ENCODE results near the gene DRP2.
"Not testable (repeated sequence)": the region's sequence is repeated elsewhere in the genome, so short reads cannot be mapped to it uniquely, and the experiment has no call there.

DRP2 gene, protein sequence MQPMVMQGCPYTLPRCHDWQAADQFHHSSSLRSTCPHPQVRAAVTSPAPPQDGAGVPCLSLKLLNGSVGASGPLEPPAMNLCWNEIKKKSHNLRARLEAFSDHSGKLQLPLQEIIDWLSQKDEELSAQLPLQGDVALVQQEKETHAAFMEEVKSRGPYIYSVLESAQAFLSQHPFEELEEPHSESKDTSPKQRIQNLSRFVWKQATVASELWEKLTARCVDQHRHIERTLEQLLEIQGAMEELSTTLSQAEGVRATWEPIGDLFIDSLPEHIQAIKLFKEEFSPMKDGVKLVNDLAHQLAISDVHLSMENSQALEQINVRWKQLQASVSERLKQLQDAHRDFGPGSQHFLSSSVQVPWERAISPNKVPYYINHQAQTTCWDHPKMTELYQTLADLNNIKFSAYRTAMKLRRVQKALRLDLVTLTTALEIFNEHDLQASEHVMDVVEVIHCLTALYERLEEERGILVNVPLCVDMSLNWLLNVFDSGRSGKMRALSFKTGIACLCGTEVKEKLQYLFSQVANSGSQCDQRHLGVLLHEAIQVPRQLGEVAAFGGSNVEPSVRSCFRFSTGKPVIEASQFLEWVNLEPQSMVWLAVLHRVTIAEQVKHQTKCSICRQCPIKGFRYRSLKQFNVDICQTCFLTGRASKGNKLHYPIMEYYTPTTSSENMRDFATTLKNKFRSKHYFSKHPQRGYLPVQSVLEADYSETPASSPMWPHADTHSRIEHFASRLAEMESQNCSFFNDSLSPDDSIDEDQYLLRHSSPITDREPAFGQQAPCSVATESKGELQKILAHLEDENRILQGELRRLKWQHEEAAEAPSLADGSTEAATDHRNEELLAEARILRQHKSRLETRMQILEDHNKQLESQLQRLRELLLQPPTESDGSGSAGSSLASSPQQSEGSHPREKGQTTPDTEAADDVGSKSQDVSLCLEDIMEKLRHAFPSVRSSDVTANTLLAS

DNA sequence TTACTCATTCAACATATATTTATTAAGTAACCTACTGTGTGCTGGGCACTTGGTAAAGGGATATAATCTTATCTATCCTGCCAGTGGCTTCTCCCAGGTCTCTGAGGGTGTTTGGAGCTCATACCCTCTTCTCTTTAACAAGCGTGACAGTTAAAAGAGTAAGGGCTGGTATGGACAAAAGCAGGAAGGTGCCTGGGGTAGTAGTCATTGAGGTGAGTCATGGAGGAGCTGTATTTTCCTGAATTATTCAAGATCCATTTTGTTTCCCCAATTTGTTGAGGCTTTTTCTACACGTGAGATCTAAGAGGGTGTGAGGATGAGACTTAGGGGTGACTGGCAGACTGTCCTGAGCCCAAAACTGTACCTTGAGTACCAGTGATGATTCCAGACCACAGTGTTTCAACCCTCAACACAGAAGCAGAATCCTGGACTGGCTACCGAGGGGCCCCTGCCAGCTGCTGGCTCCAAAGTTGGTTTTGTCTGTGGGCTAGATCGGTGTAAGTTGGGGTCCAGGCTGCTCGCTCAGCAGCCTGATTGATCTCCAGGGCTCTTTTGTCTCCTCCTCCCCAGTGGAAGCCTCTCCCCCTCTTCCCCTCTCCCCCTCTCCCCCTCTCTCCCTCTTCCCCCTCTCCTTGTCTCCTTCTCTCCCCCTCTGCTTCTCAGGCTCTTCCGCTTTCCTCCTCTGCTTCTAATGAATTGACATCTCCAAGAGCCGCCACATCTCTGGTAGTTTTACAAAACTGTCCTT is at the start of gene DRP2:
Gene DRP2, plus strand, starts transcription at position 671 of the 748 bp plus-strand sequence. CDS start 11,862 bp downstream, outside the sequence.
- DNase-seq (ENCODE audit: low read depth), result no peak

DNA sequence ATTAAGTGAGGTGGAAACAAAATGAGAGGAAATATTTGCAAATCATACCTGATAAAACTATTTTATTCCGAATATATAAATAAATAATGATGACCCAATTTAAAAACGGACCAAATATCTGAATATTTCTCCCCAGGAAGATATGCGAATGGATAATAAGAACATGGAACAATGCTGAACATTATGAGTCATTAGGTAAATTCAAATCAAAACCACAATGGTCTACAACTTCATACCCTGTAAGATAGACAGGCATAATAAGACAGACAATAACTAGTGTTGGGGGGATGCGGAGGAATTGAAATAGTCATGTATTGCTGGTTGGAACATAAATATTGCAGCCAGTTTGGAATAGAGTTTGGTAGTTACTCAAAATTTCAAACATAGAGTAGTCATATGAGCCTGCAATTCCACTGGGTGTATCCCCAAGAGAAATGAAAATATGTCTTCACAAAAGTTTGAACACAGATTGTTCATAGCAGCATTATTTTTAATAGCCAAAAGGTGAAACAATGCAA is 47.6 kb upstream of the DRP2 start:
- no peak for DNase-seq (ENCODE audit: low read depth)

DNA sequence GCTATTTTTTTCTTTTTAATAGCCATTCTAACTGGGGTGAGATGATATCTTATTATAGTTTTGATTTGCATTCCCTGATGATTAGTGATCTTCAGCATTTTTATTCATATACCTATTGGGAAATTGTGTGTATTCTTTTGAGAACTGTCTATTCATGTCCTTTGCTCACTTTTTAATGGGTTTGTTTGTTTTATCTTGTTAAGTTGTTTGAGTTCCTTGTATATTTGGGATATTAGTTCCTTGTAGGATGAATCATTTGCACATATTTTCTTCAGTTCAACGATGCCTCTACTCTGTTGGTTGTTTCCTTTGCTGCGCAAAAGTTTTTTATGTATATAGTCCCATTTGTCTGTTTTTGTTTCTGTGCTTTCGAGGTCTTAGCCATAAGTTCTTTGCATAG is 43.1 kb upstream of the DRP2 start:
- DNase-seq (ENCODE audit: low read depth), result no peak

DNA sequence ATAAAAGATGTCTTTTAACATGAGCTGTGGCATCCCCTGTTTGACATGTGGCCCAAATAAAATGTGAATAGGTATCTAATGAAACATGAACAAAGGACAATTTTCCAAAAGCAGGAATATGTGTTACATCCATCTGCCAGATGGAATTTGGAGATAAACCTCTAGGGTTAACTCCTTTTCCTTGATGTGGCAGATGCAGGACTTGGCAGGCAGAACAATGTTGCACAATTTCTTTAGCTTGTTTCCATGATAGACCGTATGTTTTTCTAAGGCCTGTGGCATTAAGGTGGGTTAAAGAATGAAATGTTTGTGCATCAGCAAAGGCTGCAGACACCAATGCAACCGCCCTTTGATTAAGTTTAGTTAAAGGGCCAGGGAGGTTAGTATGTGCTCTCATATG is 34.7 kb upstream of the DRP2 start:
- DNase-seq (ENCODE audit: low read depth), result not testable (repeated sequence)

DNA sequence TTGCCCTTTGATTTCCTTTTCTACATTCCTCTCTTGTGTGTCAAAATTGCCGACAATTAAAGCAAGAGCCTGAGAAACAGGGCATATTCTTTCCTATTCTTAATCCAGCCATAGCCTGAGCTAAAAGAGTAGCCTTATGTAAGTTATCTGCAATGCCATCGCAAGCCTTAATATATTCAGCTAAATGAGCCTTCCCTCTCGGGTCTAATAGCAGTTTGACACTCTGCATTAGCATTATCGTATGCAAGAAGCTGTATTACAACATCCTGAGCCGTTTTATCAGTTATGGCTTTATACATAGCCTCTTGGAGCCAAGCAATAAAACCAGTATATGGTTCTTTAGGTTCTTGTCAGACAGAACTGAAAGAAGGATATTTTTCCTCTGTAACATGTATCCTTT is 31.6 kb upstream of the DRP2 start:
- not testable (repeated sequence) for DNase-seq (ENCODE audit: low read depth)

DNA sequence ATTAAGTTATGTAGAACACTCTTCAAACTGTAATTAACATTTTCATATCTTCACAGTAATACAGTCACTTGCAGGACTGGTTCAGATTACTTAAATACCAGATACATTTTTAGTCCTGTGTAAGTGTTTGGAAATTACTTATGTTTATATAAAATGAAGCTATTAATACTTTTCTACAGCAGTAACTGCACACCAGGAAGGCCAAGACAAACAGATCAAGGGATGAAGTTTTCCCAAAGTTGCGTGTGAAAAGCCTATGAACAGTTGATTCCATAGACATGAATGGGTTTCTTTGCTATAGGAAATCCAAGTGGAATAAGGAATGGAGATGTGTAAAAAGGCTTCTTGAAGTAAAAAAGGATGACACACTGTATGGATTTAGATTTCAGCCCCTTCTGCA is 28.9 kb upstream of the DRP2 start:
- no peak for DNase-seq (ENCODE audit: low read depth)

DNA sequence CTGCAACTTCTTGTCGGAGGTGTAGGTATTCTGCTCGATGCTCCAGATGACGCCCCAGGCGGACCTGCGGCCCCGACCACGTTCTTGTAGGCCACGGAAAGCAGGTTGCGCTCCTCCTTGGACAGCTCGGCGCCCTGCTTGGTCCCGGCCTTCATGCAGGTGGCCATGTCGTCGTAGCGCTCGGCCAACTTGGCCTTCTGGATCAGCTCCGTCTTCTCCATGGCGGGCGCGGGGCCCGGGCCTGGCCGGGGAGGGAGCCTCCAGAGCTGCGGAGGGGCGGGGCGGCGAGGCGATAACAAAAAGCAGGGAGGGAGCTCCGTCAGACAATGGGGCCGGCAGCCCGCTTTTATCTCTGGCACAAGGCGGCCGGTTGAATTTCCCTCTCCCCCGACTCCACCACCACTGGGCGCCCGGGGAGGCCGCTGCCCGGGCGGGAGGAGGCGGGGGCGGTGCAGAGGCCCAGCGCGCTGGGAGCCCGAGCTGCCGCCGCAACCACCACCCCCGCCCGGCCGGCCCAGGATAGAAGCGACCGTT is 28.3 kb upstream of the DRP2 start:
- no peak for DNase-seq (ENCODE audit: low read depth)

DNA sequence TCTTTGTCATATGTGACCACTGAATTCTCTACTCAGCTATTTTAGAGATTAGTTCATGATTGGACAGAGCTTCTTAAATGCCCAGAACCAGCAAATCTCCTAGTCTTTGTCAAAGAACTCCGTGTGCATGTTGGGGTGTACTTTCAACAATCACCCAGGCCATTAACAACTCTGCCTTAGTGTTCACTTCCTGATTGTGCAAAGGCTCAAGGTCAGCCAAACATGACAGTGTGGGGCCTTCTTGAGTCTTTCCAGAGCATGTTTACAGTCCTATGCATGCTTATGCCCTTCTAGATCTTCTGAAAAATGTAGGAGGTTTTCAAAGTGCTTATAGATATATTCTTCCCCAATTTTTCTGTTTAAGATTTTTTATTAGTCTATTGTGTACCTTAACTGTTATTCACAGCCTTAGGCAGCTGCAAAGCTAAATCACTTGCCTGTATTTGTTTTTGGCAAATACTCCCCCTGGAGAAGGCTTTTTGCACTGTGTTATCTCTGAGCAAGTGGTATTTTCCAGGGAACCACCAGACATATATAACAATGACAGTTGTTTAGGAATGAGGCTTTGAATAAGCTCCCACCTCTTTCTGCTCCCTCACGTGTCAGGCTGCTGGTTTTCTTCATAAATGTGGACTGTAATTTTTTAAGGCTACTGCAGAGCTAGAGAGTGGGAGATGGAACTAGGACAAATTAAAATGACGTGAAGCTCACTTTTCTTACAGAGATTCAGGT is 24.0 kb upstream of the DRP2 start:
- no peak for DNase-seq (ENCODE audit: low read depth)

DNA sequence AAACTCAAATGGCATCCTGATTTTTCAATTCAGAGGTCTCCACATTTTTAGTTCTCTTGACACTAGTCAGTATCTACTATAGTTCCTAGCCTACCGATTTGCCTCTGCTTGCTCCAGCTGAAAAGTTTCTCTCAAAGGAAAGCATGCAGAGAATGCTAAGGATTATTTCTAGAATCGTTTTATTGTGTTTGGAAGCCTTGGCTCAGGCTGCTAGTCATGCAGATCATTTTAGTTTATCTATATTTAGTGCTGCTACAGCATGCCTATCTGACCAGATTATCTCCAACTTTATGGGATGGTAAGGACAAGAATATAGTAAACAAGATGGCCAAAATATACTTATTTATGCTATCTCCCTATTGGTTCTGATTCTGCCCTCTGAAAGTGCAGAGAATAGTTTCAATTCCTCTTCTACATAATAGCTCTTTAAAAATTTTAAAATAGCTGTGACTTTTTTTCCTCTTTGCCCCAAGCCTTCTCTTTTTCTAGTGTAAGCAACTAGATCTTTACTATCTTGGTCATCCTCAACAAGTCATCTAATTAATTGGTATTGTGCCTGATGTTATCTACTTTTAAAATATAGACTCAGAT is 15.7 kb upstream of the DRP2 start:
- DNase-seq (ENCODE audit: low read depth), result no peak

DNA sequence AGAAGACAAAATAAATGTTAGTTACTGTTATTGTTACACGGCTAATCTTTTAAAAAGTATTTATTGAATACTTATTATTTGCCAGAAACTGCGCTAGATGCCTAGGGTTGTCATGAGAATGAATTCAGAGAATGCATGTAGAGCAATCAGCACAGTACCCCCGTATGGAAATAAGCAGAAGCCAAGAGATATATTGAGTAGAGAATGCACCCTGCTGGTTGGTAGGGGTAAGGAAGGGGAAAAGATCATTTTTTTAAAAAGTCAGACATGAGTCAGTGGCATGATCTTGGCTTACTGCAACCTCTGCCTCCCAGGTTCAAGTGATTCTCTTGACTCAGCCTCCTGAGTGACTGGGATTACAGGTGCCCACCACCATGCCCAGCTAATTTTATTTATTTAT is 13.1 kb upstream of the DRP2 start:
- no peak for DNase-seq (ENCODE audit: low read depth)

DNA sequence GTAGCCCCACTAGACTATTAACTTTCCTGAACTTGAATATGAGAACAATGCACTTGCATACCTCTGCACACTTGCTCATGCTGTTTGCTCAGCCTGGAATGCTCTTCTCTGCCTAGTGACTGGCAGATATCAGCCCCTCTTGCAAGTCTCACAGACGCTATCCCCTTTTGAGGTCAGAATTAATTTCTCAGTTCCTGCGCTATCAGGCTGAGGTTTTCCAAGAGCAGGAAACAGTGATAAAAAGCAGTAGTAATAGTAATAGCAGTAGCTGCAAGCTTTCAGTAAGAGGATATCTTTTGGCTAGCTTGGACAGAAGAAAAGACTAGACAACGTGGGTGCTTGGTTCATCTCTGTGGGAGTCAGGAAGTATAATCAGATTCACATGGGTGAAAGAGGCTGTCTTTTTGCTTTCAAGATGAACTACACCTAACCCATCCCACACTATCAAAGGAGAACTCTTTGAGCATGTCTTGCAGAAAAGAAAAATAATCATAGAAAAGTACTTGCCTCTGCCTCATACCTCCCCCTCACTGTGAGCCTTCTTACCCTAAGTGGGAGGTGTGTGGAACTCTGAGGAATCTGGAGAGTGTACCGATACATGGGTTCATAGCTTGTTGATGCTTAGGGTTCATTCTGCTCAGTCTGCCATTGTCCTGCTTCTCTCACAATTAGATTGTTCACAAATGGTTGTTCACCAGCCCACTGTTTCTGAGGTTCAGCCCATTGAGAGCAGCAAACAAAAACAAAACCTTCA is 11.3 kb upstream of the DRP2 start:
- no peak for DNase-seq (ENCODE audit: low read depth)

DNA sequence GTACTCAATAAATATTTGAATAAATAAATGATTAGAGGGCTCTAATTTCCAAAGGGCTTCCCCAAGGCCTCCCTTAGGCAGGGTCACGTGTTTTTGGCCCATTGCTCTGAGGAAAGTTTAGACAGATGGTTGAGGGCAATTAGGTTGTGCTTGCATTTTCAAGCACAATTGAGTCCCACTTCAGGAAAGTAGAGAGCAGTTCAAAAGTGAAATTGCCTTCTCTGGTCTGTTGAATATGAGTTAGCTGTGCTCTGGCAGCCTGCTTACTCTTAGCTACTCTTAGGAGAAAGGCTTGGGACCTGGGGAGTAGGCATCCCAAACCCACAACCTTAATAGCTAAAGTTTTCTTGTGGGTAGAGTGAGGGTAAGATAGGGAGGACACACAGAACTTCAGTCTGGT is 9.0 kb upstream of the DRP2 start:
- DNase-seq (ENCODE audit: low read depth), result no peak

DNA sequence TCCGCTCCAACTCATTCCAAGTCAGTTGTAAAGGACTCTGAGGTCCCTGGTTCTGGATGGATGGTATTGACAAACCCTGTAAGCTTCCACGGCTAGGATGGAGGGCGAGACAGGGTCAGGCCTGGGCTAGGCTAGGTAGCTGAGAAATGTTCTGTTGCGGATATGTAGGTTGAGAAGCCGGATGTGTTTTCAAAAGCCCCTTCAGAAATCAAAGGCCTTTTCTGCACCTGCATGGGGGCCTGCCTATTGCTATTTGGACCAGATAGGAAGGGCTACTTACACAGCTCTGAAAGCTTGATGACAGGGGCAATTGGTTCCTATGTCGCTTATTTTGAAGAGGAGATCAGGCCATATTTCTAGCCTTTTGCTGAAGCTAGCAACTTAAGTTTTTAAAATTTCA is 1.9 kb upstream of the DRP2 start:
- no peak for DNase-seq (ENCODE audit: low read depth)

DNA sequence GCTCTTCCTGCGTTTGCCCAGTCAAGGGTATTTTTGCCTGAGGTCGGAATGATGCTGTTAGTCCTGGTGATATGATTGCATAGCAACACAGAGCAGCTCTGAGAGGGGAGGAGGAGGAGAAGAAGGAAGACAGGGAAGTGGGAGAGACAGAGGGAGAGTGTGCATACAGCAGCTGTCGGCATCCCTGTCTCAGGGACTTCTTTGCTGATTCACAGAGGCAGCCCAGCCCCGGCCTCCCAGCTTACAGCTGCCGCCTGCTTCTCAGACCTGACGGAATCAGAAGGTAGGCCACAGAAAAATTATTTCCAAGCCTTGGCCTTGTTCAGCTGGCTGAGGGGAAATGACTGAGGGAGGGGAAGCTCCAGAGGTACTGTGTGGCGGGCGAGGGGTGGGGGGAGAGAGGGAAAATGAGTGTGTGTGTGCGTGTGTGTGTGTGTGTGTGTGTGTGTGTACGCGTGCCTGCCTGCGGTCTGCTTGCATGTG is 319 bp downstream of the DRP2 start:
- no peak for DNase-seq (ENCODE audit: low read depth)

DNA sequence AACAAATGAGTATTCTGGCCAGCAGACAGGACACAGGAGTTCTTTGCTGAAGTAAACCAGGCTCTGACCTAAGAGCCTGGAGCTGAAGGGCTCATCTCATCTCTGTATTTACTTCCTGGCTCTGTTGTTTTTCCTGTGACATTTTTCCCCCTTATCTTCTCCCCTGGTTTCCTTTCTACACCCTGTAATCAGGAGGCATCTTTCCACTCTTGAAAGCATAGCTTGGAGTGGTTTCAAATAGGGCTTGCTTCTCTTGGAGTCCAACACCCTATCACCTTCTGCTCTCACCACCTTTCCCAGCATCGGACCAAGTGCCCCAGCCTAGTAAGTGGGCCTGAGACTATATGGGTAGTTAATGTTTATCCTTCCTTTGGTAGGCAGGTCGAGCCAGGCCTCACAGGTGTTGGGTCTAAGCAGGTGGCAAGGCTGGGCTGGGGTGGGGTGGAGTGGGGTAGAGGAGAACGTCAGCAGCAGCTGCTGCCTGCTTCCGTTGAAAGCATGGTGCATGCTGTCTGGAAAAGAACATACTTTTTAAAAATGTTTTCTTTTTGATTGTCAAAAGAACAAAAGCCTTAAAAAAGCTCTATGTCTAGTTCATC is 1.2 kb downstream of the DRP2 start:
- DNase-seq (ENCODE audit: low read depth), result no peak

DNA sequence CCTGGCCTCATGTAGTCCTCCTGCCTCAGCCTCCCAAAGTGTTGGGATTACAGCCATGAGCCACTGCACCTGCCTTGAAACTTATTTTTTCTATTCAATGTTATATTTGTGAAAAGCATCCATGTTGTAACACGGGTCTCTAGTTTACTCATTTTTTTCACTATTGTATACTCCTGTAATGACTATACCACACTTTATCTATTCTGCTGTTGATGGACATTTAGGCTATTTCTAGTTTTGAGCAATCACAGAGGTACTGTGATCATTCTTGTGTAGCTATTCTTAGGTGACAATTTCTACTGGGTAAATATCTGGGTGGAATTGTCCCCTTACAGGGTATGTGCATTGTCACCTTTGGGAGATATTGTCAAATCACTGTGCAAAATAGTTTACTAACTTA is 3.6 kb downstream of the DRP2 start:
- no peak for DNase-seq (ENCODE audit: low read depth)

DNA sequence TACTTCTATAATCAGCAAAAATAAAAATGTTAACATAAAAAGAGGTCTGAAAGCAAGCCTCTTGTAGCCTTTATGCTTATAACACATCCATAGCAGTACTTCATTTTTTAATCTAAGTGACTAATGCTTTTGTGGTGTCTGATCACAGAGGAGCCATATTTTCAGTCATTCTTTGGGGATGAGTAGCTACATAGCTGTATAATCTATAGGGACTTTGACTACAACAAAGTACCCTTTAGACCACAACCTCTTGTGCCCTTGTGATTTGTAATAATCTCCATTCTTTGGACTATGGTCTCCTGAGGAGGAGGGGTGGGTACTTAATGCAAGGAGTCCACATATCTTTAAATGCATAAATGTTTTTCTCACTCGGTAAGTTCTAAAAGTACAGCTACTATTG is 9.6 kb downstream of the DRP2 start:
- DNase-seq (ENCODE audit: low read depth), result no peak

DNA sequence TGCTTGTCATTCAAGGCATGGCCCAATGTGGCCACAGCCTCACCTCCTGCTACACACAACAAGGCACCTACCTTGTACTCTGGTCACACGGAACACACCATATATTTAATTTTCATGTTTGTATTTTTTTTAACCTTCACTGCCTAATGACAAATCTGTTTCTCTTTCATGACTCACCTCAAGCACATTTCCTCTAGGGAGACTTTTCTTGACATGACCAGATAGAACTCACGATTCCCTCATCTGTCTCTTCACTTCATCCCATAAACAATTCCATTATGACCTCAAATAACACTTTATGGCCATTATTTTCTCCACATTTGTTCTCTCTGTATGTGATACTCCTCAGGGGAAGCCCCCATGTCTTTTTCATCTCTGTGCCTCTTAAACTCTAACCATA is 11.1 kb downstream of the DRP2 start:
- no peak for DNase-seq (ENCODE audit: low read depth)

DNA sequence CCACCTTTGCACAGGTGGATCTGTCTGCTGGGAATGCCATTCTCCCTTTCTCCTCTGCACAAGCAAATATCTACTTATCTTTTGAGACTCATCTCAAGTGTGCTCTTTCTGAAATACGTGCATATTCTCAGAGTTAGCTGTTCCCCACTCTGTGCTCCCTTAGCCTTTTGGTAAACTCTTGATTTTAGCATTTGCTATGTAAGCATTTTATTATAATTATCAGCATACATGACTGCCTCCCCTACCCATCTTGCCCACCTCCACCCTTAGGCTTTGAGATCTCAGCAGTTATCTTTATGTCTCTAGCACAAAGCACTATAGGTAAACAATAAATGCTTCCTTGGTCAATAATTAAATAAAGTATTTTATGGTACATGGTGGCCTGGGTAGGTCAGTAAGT is 11.5 kb downstream of the DRP2 start:
- DNase-seq (ENCODE audit: low read depth), result no peak
